T-helper 1 cell treated with Interleukin-12 subunit alpha and Interleukin-12 subunit beta and Interleukin-4 antibody, amounts not matched to agents 30 μg/mL and 1 μg/mL, for 36 hours (primary cell): ENCODE measurements around the gene SLTM.

ENCODE experiments used
- H3K27ac Mint-ChIP-seq: one replicate; pipeline ENCODE4 v1.8.0; 2021; ENCODE audit warnings: mild to moderate bottlenecking, mixed read lengths
- H3K27me3 Mint-ChIP-seq: one replicate; pipeline ENCODE4 v1.8.0; 2021; ENCODE audit warnings: low read depth, mixed read lengths
- H3K36me3 Mint-ChIP-seq: one replicate; pipeline ENCODE4 v1.8.0; 2021; ENCODE audit warnings: low read depth, mixed read lengths
- H3K4me1 Mint-ChIP-seq: one replicate; pipeline ENCODE4 v1.8.0; 2021; ENCODE audit warnings: low read depth, mixed read lengths
- H3K4me3 Mint-ChIP-seq: one replicate; pipeline ENCODE4 v1.8.0; 2021; ENCODE audit warnings: mild to moderate bottlenecking, moderate library complexity, mixed read lengths
- H3K9me3 Mint-ChIP-seq: one replicate; pipeline ENCODE4 v1.8.0; 2021; ENCODE audit warnings: mixed read lengths

The SLTM gene

DNA sequence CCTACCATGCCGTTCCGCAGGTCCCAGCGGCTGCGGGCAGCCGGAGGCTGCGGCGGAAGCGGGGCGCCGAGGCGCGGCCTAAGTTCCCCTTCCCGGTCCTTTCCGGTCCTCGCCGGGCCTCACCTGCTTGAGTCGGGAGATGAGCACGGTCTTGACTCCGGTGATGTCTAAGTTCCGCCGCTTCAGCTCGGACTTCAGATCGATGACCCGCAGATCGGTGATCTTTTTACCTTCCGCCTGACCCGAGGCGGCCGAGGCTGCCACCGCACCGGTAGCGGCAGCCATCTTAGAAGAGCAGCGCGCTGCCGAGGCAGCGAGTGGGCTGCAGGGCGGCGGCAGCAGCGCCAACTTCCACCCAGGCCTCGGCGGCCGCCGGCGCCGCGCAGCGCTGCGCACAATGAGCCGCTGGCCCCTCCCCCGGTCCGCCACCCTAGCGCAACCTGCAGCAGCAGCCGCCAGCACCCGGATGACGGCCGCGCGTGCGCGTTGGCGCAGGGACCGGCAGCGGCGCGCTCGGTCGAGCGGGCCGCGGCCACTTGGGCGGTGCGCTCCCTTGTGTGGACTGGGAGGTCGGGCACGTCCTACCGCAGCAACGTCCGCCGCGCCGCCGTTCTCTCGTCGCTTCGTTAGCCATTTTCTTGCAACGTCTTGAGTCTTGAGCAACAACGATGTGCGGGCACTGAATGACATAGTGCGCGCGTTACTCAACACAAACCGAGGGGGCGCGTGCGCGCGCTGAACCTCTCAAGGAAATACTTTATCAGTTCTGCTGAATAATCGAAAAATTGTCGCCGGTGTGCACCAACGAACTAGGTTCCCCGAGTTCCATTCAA lies at the start of gene SLTM:
SLTM (minus strand) TSS at position 399 of the 833 bp plus-strand sequence; CDS start at position 285, 114 bp downstream.
- Mint-ChIP-seq H3K27ac (peak within 1 kb of the TSS; percentile 100), H3K9me3 (no peaks in the 10 kb centered on the region), H3K4me1 (peaks cover 23% of the 10 kb centered on the region), H3K4me3 (peak within 1 kb of the TSS; percentile 99), H3K27me3 (no peaks in the 10 kb centered on the region), H3K36me3 (peaks cover 5% of the 10 kb centered on the region)

DNA sequence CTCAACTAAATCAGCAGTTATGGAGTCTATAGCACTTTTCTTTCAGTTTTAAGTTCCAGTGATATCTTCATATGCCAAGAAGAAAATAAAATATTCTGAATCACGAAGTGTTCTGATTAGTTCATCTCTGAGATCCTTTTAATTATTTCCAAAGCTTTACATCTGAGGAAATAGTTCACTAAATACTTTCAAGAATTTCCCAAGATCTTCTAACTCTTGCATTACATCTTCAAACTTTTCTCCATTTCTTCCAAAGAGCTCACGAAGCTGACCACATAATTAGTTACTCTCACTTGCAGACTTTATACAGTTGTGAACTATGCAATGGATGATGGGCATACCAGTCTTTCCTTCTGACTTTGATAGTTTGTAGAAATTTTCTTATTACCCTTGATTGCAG lies 49.8 kb upstream of the SLTM start:
- Mint-ChIP-seq H3K9me3 (no peaks in the 10 kb centered on the region), H3K4me3 (no peak overlapping the region), H3K4me1 (peaks cover 29% of the 10 kb centered on the region), H3K27ac (no peak overlapping the region), H3K27me3 (peaks cover 11% of the 10 kb centered on the region), H3K36me3 (no peaks in the 10 kb centered on the region)

DNA sequence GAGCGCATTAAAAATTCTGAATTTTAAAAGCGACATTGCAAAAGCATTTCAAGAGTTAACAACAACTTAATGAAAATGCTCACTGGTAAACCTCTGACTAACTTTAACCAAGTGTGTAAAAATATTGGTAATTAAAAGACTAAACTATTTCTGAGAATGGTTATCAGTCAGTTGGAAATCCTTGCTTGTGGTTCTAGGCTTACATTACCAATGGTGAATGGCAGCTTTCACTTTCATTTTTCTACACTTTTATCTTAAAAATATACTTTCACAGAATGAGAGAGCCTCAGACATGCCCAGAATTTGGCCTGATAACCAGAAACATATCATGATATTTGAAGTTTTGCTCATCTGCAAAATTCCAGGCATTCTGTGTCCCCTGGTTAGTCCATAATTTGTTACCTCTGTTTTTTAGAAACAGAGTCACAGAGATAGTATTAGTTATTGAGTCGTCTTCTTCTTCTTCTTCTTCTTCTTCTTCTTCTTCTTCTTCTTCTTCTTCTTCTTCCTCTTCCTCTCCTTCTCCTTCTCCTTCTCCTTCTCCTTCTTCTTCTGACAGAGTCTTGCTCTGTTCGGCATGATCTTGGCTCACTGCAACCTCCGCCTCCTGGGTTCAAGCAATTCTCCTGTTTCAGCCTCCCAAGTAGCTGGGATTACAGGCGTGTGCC lies 48.5 kb upstream of the SLTM start:
- peaks cover 27% of the 10 kb centered on the region for H3K4me1 Mint-ChIP-seq
- H3K36me3 Mint-ChIP-seq = no peaks in the 10 kb centered on the region
- H3K4me3 Mint-ChIP-seq = peak overlapping the region; percentile 71
- H3K27me3 Mint-ChIP-seq = peaks cover 11% of the 10 kb centered on the region
- peak overlapping the region; percentile 75 for H3K27ac Mint-ChIP-seq
- H3K9me3 Mint-ChIP-seq = no peaks in the 10 kb centered on the region

DNA sequence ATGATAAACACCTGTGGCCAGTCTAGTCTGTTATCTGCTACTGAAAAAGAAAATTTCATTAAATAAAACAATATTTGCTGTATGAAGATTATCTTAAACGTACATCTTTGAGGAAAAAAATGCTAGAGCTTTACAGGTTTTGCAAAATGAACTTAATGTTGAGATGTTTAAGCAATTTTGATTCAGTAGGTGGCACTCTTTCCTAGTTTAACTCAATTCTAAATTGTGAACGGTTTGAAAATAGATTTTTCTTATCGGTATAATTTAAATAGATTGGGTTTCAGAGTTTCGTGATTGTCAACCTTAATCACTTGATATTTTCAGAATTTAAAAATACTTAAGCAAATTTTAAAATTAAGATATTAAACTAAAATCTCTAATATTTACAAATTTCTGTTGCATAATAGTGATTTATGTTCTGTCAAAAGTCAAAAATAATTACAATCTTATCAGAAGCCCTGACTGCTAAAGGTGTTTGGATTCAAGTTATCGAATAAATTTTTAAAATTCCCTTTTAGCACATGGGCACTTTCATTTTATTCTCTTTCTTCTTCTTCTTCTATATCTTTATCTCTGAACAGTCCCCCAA lies 47.0 kb upstream of the SLTM start:
- Mint-ChIP-seq H3K27ac (peak overlapping the region; percentile 27), H3K4me1 (peaks cover 32% of the 10 kb centered on the region), H3K27me3 (peaks cover 11% of the 10 kb centered on the region), H3K36me3 (no peaks in the 10 kb centered on the region), H3K9me3 (no peaks in the 10 kb centered on the region), H3K4me3 (peak overlapping the region; percentile 47)

DNA sequence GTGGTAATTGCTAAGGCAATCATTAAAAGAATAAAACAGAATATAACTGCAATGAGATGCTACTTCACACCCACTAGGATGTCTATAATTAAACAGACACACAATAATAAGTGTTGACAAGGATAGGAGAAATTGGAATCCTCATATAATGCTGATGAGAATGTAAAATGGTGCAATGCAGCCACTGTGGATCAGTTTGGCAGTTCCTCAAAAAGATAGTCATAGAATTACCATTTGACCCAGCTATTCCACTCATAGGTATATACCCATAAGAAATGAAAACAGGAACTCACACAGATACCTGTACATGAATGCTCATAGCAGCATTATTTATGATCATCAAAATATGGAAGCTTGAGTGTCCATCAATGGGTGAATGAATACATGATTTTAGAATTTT lies 44.4 kb upstream of the SLTM start:
- no peak overlapping the region for H3K4me3 Mint-ChIP-seq
- no peaks in the 10 kb centered on the region for H3K36me3 Mint-ChIP-seq
- peaks cover 36% of the 10 kb centered on the region for H3K4me1 Mint-ChIP-seq
- H3K9me3 Mint-ChIP-seq = no peaks in the 10 kb centered on the region
- peaks cover 15% of the 10 kb centered on the region for H3K27me3 Mint-ChIP-seq
- H3K27ac Mint-ChIP-seq = no peak overlapping the region

DNA sequence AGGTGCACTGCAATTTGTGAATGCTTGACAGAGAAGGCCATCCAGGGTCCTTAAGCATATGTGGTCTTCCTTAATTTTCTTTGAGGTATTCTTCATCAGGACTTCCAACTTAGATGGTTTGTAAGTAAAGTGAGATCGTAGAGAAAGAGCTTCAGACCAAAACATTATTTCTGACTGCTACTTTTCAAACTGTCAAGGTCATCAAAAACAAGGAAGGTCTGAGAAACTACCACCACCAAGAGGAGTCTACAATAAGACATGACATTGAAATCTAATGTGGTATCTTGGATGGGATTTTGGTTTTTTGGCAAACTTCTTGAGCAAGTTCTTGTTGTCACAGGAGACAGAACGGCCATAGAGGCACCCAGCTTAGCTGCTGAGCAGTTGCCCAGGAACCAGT lies 34.0 kb upstream of the SLTM start:
- Mint-ChIP-seq H3K27ac (no peak overlapping the region), H3K36me3 (no peaks in the 10 kb centered on the region)

DNA sequence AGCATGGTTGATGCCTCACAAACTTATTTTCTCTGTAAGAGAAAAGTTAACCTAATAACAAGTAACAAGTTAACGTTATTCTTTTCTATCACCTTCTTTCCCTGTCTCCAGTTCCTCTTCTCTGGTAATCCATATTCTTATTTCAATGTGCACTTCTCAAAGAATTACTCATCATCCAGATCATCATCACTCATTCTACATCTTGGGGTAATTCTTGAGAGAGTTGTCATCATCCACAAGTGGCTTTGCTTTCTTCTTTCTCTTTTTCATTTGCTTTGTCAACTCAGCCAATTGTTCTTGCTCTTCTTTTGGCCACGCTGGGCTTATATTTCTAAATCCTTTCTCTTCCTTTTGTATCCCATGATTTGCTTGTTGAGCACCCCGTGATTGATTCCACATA lies 33.2 kb upstream of the SLTM start:
- H3K4me1 Mint-ChIP-seq = no peaks in the 10 kb centered on the region
- H3K27ac Mint-ChIP-seq = no peak overlapping the region
- H3K9me3 Mint-ChIP-seq = no peaks in the 10 kb centered on the region
- peaks cover 4% of the 10 kb centered on the region for H3K27me3 Mint-ChIP-seq
- H3K4me3 Mint-ChIP-seq = no peak overlapping the region
- H3K36me3 Mint-ChIP-seq = no peaks in the 10 kb centered on the region

More for the DNA sequence above, 34.0 kb upstream of the SLTM start:
- peaks cover 9% of the 10 kb centered on the region for H3K27me3 Mint-ChIP-seq
- no peak overlapping the region for H3K4me3 Mint-ChIP-seq
- H3K9me3 Mint-ChIP-seq = no peaks in the 10 kb centered on the region
- H3K4me1 Mint-ChIP-seq = no peaks in the 10 kb centered on the region

DNA sequence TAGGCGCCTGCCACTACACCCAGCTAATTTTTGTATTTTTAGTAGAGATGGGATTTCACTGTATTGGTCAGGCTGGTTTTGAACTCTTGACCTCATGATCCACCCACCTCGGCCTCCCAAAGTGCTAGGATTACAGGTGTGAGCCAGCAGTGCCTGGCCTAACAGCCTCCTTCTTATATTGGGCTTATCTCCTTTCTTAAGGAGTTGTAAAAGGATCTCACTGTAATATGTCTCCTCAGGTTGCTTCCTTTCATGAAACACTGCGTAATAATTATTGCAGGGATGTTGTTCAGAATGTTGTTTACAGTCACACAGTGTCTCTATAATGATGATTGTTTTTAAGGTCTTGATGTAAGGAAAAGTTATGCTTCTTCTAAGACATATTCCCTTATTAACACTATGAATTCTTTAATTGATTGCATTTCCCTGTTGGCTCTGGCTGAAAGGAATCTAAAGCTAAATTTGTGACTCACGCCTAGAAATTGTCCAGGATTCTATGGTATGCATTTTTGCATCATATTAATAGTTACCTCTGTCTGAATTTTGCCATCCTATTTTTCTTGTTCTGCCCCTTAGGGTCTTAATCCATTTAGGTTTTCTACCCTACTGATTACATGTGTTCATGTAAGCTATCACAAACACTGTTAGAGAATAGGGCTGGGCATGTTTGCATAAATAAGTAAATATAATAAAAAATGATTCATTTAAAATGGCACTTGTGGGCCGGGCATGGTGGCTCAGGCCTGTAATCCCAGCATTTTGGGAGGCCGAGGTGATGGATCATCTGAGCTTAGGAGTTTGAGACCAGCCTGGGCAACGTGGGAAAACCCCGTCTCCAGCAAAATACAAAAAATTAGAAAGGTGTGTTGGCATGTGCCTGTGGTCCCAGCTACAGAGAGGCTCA lies 29.4 kb upstream of the SLTM start:
- no peaks in the 10 kb centered on the region for H3K36me3 Mint-ChIP-seq
- no peaks in the 10 kb centered on the region for H3K9me3 Mint-ChIP-seq
- H3K4me1 Mint-ChIP-seq = no peaks in the 10 kb centered on the region
- H3K27me3 Mint-ChIP-seq = peaks cover 4% of the 10 kb centered on the region
- no peak overlapping the region for H3K27ac Mint-ChIP-seq
- H3K4me3 Mint-ChIP-seq = no peak overlapping the region

DNA sequence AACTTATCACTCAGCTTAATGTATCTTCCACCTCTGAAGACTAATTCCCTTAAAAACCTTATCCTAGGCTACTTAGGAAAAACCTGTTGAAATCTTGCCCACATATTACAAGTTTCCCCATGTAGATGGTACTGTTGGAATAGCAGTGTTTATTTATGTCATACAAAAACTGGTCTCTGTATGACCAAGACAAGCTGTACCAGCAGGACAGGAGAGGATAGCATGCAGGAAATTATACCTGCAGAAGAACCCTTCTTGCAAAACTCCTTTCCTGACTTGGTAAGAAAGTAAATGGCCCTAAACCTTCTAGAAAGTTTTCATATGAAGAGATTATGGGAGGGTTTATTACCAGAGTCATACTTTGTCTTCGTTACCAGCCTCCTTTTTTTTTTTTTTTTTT lies 28.7 kb upstream of the SLTM start:
- Mint-ChIP-seq H3K4me3 (no peak overlapping the region), H3K4me1 (peaks cover 5% of the 10 kb centered on the region), H3K27me3 (peaks cover 9% of the 10 kb centered on the region), H3K36me3 (no peaks in the 10 kb centered on the region), H3K27ac (no peak overlapping the region), H3K9me3 (no peaks in the 10 kb centered on the region)

DNA sequence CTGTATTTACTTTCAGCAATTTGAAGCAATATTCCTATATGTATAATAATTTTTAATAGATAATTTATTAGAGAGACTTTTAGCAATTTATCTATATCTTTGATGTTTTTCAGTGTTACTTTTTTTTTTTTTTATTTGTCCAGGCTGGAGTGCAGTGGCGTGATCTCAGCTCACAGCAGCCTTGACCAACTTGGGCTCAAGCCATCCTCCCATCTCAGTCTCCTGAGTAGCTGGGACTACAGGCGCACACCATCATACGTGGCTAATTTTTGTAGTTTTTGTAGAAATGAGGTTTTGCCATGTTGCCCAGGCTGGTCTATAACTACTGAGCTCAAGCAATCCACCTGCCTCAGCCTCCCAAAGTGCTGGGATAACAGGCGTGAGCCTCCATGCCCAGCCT lies 25.3 kb upstream of the SLTM start:
- no peaks in the 10 kb centered on the region for H3K9me3 Mint-ChIP-seq
- no peaks in the 10 kb centered on the region for H3K36me3 Mint-ChIP-seq

DNA sequence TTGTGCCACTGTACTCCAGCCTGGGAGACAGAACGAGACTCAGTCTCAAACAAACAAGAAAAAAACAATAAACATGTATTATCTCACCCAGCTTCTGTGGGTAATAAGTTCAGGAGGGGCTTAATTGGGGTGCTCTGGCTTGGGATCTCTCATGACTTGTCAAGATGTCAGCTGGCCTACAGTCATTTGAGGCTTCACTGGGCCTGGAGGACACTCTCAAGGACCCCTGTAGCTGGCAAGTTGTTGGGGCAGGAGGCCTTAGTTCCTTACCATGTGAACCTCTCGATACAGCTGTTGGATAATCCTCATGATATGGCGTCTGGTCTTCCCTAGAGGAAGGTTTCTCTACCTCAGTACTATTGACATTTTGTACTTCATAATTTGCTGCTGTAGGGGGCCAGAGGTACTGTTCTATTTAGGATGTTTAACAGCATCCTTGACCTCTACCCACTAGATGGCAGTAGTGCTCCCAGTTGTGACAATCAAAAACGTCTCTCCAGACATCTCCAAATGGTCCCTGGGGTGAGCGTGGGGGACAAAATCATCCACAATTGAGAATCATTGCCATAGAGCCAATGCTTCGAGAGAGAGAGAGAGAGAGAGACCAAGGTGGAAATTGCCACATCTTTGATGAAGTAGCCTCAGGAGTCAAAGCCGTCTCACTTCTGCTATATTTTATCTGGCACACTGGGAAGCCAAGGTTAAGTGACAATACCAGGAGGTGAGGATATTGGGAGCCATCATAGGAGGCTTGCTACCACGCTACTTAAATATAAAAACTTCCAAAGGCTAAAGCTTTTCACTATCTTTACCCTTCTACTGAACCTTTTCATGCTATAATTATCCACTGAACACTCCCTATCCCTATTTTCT lies 23.9 kb upstream of the SLTM start:
- Mint-ChIP-seq H3K4me1 (peaks cover 16% of the 10 kb centered on the region), H3K9me3 (no peaks in the 10 kb centered on the region), H3K27ac (peak overlapping the region; percentile 47), H3K27me3 (peaks cover 9% of the 10 kb centered on the region), H3K36me3 (no peaks in the 10 kb centered on the region), H3K4me3 (no peak overlapping the region)

More for the DNA sequence above, 25.3 kb upstream of the SLTM start:
- H3K4me1 Mint-ChIP-seq = peaks cover 6% of the 10 kb centered on the region
- H3K27me3 Mint-ChIP-seq = peaks cover 9% of the 10 kb centered on the region
- H3K4me3 Mint-ChIP-seq = no peak overlapping the region
- H3K27ac Mint-ChIP-seq = no peak overlapping the region

DNA sequence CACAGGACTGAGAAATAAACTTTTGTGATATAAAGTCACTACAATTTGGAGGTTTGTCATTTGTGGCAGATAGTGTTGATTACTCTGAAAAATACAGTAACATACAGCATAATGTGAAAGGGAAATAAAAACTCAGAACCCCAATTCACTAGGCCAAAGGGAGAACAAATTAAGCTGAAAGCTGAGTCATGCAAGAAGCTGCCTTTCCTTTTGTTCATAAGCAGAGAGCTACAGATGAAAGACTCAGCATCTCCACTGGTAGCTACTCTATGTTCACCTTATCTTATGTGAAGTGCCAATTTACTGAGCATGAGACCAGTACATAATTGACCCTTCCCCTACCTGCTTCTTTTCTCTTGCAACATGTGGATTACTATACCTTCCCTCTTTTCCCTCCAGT lies 19.3 kb upstream of the SLTM start:
- no peak overlapping the region for H3K4me3 Mint-ChIP-seq
- H3K36me3 Mint-ChIP-seq = no peaks in the 10 kb centered on the region
- H3K4me1 Mint-ChIP-seq = peaks cover 16% of the 10 kb centered on the region
- no peaks in the 10 kb centered on the region for H3K9me3 Mint-ChIP-seq
- H3K27me3 Mint-ChIP-seq = peaks cover 5% of the 10 kb centered on the region
- no peak overlapping the region for H3K27ac Mint-ChIP-seq

DNA sequence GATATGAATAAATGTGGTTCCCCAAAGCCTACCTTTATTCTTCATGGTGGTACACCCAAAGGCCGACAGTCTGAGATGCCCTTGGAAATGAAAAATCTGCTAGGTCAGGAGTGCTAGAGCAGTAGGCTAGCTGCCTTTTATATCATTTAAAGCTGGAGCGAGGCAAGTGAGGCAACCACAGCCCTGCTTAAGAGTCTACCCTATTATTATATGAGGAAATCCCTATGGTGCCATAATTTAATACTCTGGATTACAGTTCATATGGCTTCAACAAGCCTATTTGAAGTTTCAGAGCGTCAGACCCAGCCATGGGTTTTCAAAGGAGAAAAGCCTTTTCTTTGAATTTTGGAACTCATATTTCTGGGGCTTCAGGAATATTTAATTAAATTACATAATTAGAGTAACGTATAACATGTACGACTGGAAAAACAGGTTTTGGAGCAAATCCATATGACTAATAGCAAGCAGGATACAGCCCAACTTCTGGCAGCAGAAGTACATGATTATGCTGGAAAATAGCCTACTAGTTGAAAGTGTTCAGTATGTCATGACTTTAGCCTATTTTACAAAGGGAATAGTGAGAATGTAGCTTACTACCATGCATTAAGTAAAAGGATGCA lies 18.0 kb upstream of the SLTM start:
- Mint-ChIP-seq H3K27me3 (no peaks in the 10 kb centered on the region), H3K27ac (no peak overlapping the region), H3K4me1 (peaks cover 10% of the 10 kb centered on the region), H3K4me3 (no peak overlapping the region), H3K9me3 (no peaks in the 10 kb centered on the region), H3K36me3 (no peaks in the 10 kb centered on the region)
